GM12865 (cell line): ENCODE results near the gene RPP25.

Source experiments
- DNase-seq: peaks from one replicate; pipeline ENCODE4 v3.0.0; 2010; ENCODE audit warnings: low read depth
- H3K4me3 ChIP-seq: 2 replicates; pipeline ENCODE4 v1.5.1; 2011; ENCODE audit warnings: mild to moderate bottlenecking, low read depth, low read length, control low read depth
- CTCF ChIP-seq: IDR thresholded peaks from 2 replicates; pipeline ENCODE4 v1.5.1; 2011; ENCODE audit warnings: low read length, control low read depth, low read depth, inconsistent platforms; ENCODE audit not compliant: insufficient read depth; ENCODE audit errors: missing control alignments

Gene RPP25

GRCh38 chr15:74907163-74907870 lies 49.3 kb downstream of the RPP25 start:
- no peak for TF ChIP-seq CTCF
- peak overlapping the region; percentile 67 for H3K4me3 ChIP-seq
- DNase-seq = no peak

GRCh38 chr15:74906450-74907162 lies 50.0 kb downstream of the RPP25 start, which contains the start of gene FAM219B:
Gene FAM219B, minus strand, starts transcription at chr15:74906851. Its CDS starts 51 bp downstream, at chr15:74906800.
- peak; percentile 92 for DNase-seq
- H3K4me3 ChIP-seq = peak within 1 kb of the TSS; percentile 67
- TF ChIP-seq CTCF = no peak

GRCh38 chr15:74906067-74906449 lies 50.5 kb downstream of the RPP25 start:
- TF ChIP-seq CTCF = no peak
- peak overlapping the region; percentile 67 for H3K4me3 ChIP-seq
- DNase-seq = peak; percentile 22
